ENCODE results near the gene ATG16L1.

Gene ATG16L1

GRCh38 chr2:233288663-233289062 lies 37.2 kb downstream of the ATG16L1 start:
- no peak for DNase-seq (ENCODE audit: extremely low read depth in 1 of 2, low read depth in 1 of 2)

GRCh38 chr2:233289648-233290047 lies 38.2 kb downstream of the ATG16L1 start:
- no peak for DNase-seq (ENCODE audit: extremely low read depth in 1 of 2, low read depth in 1 of 2)

- no peak for DNase-seq (ENCODE audit: extremely low read depth in 1 of 2, low read depth in 1 of 2)
Observed at GRCh38 chr2:233290051-233290845, 38.8 kb downstream of the ATG16L1 start.

GRCh38 chr2:233295891-233296290 lies 44.4 kb downstream of the ATG16L1 start:
- no peak for DNase-seq (ENCODE audit: extremely low read depth in 1 of 2, low read depth in 1 of 2)

- DNase-seq (ENCODE audit: extremely low read depth in 1 of 2, low read depth in 1 of 2) = no peak
Observed at GRCh38 chr2:233297076-233297475, 45.6 kb downstream of the ATG16L1 start.

- no peak for DNase-seq (ENCODE audit: extremely low read depth in 1 of 2, low read depth in 1 of 2)
Observed at GRCh38 chr2:233300401-233300800, 48.9 kb downstream of the ATG16L1 start.

- DNase-seq (ENCODE audit: extremely low read depth in 1 of 2, low read depth in 1 of 2) = no peak
Observed at GRCh38 chr2:233301248-233301647, 49.8 kb downstream of the ATG16L1 start.

GRCh38 chr2:233301811-233302210 lies 50.3 kb downstream of the ATG16L1 start:
- no peak for DNase-seq (ENCODE audit: extremely low read depth in 1 of 2, low read depth in 1 of 2)

GRCh38 chr2:233303252-233303651 lies 51.8 kb downstream of the ATG16L1 start:
- no peak for DNase-seq (ENCODE audit: extremely low read depth in 1 of 2, low read depth in 1 of 2)

GRCh38 chr2:233307565-233307964 lies 56.1 kb downstream of the ATG16L1 start, which contains the start of gene SAG:
Gene SAG, plus strand, starts transcription at chr2:233307816. Its CDS starts 1,374 bp downstream, at chr2:233309190.
- DNase-seq (ENCODE audit: extremely low read depth in 1 of 2, low read depth in 1 of 2) = no peak

GRCh38 chr2:233311241-233311926 lies 59.9 kb downstream of the ATG16L1 start:
- no peak for DNase-seq (ENCODE audit: extremely low read depth in 1 of 2, low read depth in 1 of 2)

- DNase-seq (ENCODE audit: extremely low read depth in 1 of 2, low read depth in 1 of 2) = no peak
Observed at GRCh38 chr2:233312874-233313273, 61.4 kb downstream of the ATG16L1 start.

- no peak for DNase-seq (ENCODE audit: extremely low read depth in 1 of 2, low read depth in 1 of 2)
Observed at GRCh38 chr2:233314180-233314925, 62.9 kb downstream of the ATG16L1 start.

- no peak for DNase-seq (ENCODE audit: extremely low read depth in 1 of 2, low read depth in 1 of 2)
Observed at GRCh38 chr2:233317196-233317943, 65.9 kb downstream of the ATG16L1 start.

- DNase-seq (ENCODE audit: extremely low read depth in 1 of 2, low read depth in 1 of 2) = no peak
Observed at GRCh38 chr2:233319256-233319655, 67.8 kb downstream of the ATG16L1 start.

GRCh38 chr2:233320470-233320869 lies 69.0 kb downstream of the ATG16L1 start:
- DNase-seq (ENCODE audit: extremely low read depth in 1 of 2, low read depth in 1 of 2) = no peak

- no peak for DNase-seq (ENCODE audit: extremely low read depth in 1 of 2, low read depth in 1 of 2)
Observed at GRCh38 chr2:233321166-233321565, 69.7 kb downstream of the ATG16L1 start.

- DNase-seq (ENCODE audit: extremely low read depth in 1 of 2, low read depth in 1 of 2) = no peak
Observed at GRCh38 chr2:233323851-233324250, 72.4 kb downstream of the ATG16L1 start.

GRCh38 chr2:233325256-233325655 lies 73.8 kb downstream of the ATG16L1 start:
- no peak for DNase-seq (ENCODE audit: extremely low read depth in 1 of 2, low read depth in 1 of 2)

- no peak for DNase-seq (ENCODE audit: extremely low read depth in 1 of 2, low read depth in 1 of 2)
Observed at GRCh38 chr2:233325814-233326213, 74.3 kb downstream of the ATG16L1 start.

- DNase-seq (ENCODE audit: extremely low read depth in 1 of 2, low read depth in 1 of 2) = no peak
Observed at GRCh38 chr2:233326500-233326899, 75.0 kb downstream of the ATG16L1 start.

All from stimulated activated CD8-positive, alpha-beta memory T cell treated with anti-CD3 and anti-CD28 coated beads, Interleukin-7, amount 100 ng/mL, for 48 hours (primary cell).